K562 (cell line): Measurements from ENCODE around the gene POLRMT. TPM values are rescaled to one million over a fixed set of nuclear protein-coding genes. Genes with fewer than 3 reads are reported as not detected.

ENCODE experiments used
- ADNP ChIP-seq: fragments of 200-800 bp; sonication (Bioruptor generic); IDR thresholded peaks from 2 replicates; pipeline ENCODE4 v1.6.1; 2016; ENCODE audit warnings: missing genetic modification characterization, missing compliant biosample characterization
- BCLAF1 ChIP-seq, 2 experiments: fragments of 450-650 bp in 1 of 2; IDR thresholded peaks; 2 replicates each; pipeline ENCODE4 v1.6.1; 2011 to 2017; ENCODE audit warnings: low read depth in 2 of 2, antibody characterized with exemption in 1 of 2, borderline replicate concordance in 1 of 2, low read length in 1 of 2, mild to moderate bottlenecking in 1 of 2, mixed read lengths in 1 of 2; ENCODE audit not compliant: control insufficient read depth in 1 of 2
- GABPA ChIP-seq: fragments of 200-800 bp; sonication (Bioruptor generic); conservative IDR thresholded peaks from 2 replicates; pipeline ENCODE4 v1.6.1; 2016; ENCODE audit warnings: low read depth, missing genetic modification characterization, missing compliant biosample characterization
- HDAC8 ChIP-seq: fragments of 450-650 bp; IDR thresholded peaks from 2 replicates; pipeline ENCODE4 v1.6.1; 2016; ENCODE audit warnings: mild to moderate bottlenecking, missing genetic modification characterization, moderate library complexity, missing compliant biosample characterization
- HMG20A ChIP-seq: fragments of 450-650 bp; formaldehyde crosslinking; conservative IDR thresholded peaks from 2 replicates; pipeline ENCODE4 v1.4.0; 2020; ENCODE audit warnings: mild to moderate bottlenecking, mixed read lengths
- HMG20B ChIP-seq: fragments of 250-450 bp; sonication (Bioruptor Pico); IDR thresholded peaks from 2 replicates; pipeline ENCODE4 v1.5.0; 2021; ENCODE audit warnings: mild to moderate bottlenecking
- MYC ChIP-seq, 2 experiments: fragments of 250-450 bp in 1 of 2; sonication (Bioruptor Pico) in 1 of 2; IDR thresholded peaks; 2 replicates each; pipeline versions ENCODE4 v1.5.1 to v1.6.1; 2012 to 2021; ENCODE audit warnings: low read depth in 2 of 2, borderline replicate concordance in 1 of 2, improper control_type of control experiment in 1 of 2, low read length in 1 of 2, mild to moderate bottlenecking in 1 of 2, moderate library complexity in 1 of 2
- NCOA2 ChIP-seq, 2 experiments: fragments of 450-650 bp; IDR thresholded peaks; 2 replicates each; pipeline ENCODE4 v1.6.1; 2018; ENCODE audit warnings: mild to moderate bottlenecking in 2 of 2, moderate library complexity in 1 of 2; ENCODE audit not compliant: partially characterized antibody in 2 of 2
- NFXL1 ChIP-seq: fragments of 450-650 bp; formaldehyde crosslinking; IDR thresholded peaks from 2 replicates; pipeline ENCODE4 v1.4.0; 2021; ENCODE audit warnings: mild to moderate bottlenecking
- PURB ChIP-seq: sonication (generic); formaldehyde crosslinking; IDR thresholded peaks from 2 replicates; pipeline ENCODE4 v1.9.0; 2021; ENCODE audit warnings: low read depth, mild to moderate bottlenecking, missing genetic modification reagents
- ZBTB34 ChIP-seq: fragments of 250-450 bp; sonication (Bioruptor Pico); IDR thresholded peaks from 2 replicates; pipeline ENCODE4 v1.8.0; 2021; ENCODE audit warnings: mild to moderate bottlenecking, moderate library complexity
- ZBTB43 ChIP-seq: sonication (generic); formaldehyde crosslinking; IDR thresholded peaks from 2 replicates; pipeline ENCODE4 v1.8.0; 2023; ENCODE audit warnings: mild to moderate bottlenecking, missing genetic modification reagents
- ZBTB8A ChIP-seq: fragments of 450-650 bp; IDR thresholded peaks from 2 replicates; pipeline ENCODE4 v1.6.1; 2018; ENCODE audit warnings: mild to moderate bottlenecking, moderate library complexity; ENCODE audit not compliant: partially characterized antibody
- ZNF41 ChIP-seq: fragments of 250-450 bp; sonication (Bioruptor Pico); conservative IDR thresholded peaks from 2 replicates; pipeline ENCODE4 v1.4.0; 2020; ENCODE audit warnings: mild to moderate bottlenecking
- ZNF507 ChIP-seq: conservative IDR thresholded peaks from 2 replicates; pipeline ENCODE4 v1.6.1; 2017; ENCODE audit warnings: missing genetic modification characterization, missing compliant biosample characterization
- ZNF561 ChIP-seq: fragments of 450-650 bp; formaldehyde crosslinking; conservative IDR thresholded peaks from 2 replicates; pipeline ENCODE4 v1.4.0; 2020; ENCODE audit warnings: mild to moderate bottlenecking, moderate library complexity
- ZNF639 ChIP-seq, 2 experiments: fragments of 200-800 bp in 1 of 2; sonication (Bioruptor generic) in 1 of 2; sonication (generic) in 1 of 2; formaldehyde crosslinking in 1 of 2; IDR thresholded peaks in 1 of 2; conservative IDR thresholded peaks in 1 of 2; 2 replicates each; pipeline versions ENCODE4 v1.5.0 to v1.6.1; 2016 to 2020; ENCODE audit warnings: missing compliant biosample characterization in 1 of 2, missing genetic modification characterization in 1 of 2, missing genetic modification reagents in 1 of 2
- ZNF717 ChIP-seq: fragments of 250-450 bp; sonication (Bioruptor Pico); IDR thresholded peaks from 2 replicates; pipeline ENCODE4 v1.5.0; 2021
- ZNF830 ChIP-seq: fragments of 250-450 bp; sonication (Bioruptor Pico); IDR thresholded peaks from 2 replicates; pipeline ENCODE4 v1.5.0; 2021; ENCODE audit warnings: mild to moderate bottlenecking
- polyA plus RNA-seq, 8 experiments: library from polyadenylated mRNA; depleted of rRNA in 4 of 8; stranded (reverse) in 5 of 8; unstranded in 3 of 8; fragments of >200 nt; fragmentation: Nextera tagmentation in 2 of 8; fragmentation: Illumina TruSeq in 1 of 8; extraction: Ambion mirVana in 2 of 8; extraction: Trizol in 1 of 8; gene quantifications; 2 replicates each; pipeline versions ENCODE4 v1.2.1 to v1.2.3, GENCODE V29; 2011 to 2014; ENCODE audit warnings: inconsistent platforms in 1 of 8, missing spikeins in 1 of 8
- total RNA-seq, 7 experiments: library from RNA; depleted of rRNA in 6 of 7; stranded (reverse); fragments of >200 nt in 6 of 7; fragmentation: Illumina TruSeq in 2 of 7; extraction: Trizol in 2 of 7; gene quantifications; 2 replicates each; pipeline versions ENCODE4 v1.2.1 to v1.2.3, GENCODE V29; 2011 to 2021; ENCODE audit warnings: low replicate concordance in 1 of 7

POLRMT gene
- total and polyA plus RNA-seq, 9 of the 15 experiments (the other 6 are each of a cell fraction or from before 2014, with no cell fraction given): 30.3 to 144 (median 68.0) TPM

GRCh38 chr19:662207-662961 is 29.0 kb upstream of the POLRMT start (continued):
- TF ChIP-seq BCLAF1 (IDR thresholded peaks at IDR 0.05; ENCODE audit: borderline replicate concordance in 1 of 2, control insufficient read depth in 1 of 2, low read depth in 2 of 2, low read length in 1 of 2) (no peak), ZNF507 (no peak), NFXL1 (CRISPR knock-in tag) (no peak), ZBTB34 (CRISPR knock-in tag) (no peak), ZBTB43 (CRISPR knock-in tag) (no peak), ZNF717 (CRISPR knock-in tag) (no peak), MYC (IDR thresholded peaks at IDR 0.05; ENCODE audit: low read depth, low read length) (peak; percentile 95), MYC (CRISPR knock-in tag; IDR thresholded peaks at IDR 0.05; ENCODE audit: borderline replicate concordance, low read depth) (no peak), HMG20B (CRISPR knock-in tag) (no peak), NCOA2 (IDR thresholded peaks at IDR 0.05; ENCODE audit: partially characterized antibody in 2 of 2) (no peak), ZNF561 (CRISPR knock-in tag) (no peak), HDAC8 (tag) (no peak), PURB (CRISPR knock-in tag) (no peak), HMG20A (CRISPR knock-in tag) (no peak), ZNF830 (CRISPR knock-in tag) (no peak), ZNF41 (no peak), ZNF639 (CRISPR knock-in tag; conservative IDR thresholded peaks at IDR 0.05 in 1 of 2, IDR thresholded peaks at IDR 0.05 in 1 of 2) (no peak), ADNP (tag) (no peak), ZBTB8A (no peak), GABPA (tag) (no peak; the same call in 1 of the 2 replicates)
